Prostate gland (tissue), 2 donors: ENCODE data around the gene HTR1D.

Experiments
- POLR2A ChIP-seq: fragments of 450-650 bp; IDR thresholded peaks from one replicate; pipeline ENCODE4 v1.6.1; 2016; ENCODE audit warnings: antibody characterized with exemption, mild to moderate bottlenecking
- POLR2AphosphoS5 ChIP-seq: sonication (generic); formaldehyde crosslinking; IDR thresholded peaks from one replicate; pipeline ENCODE4 v1.6.1; 2017; ENCODE audit warnings: antibody characterized with exemption
- TF ChIP-seq, protein P1 (sequence below), 4 experiments: fragments of 200-600 bp in 2 of 4; fragments of 450-650 bp in 2 of 4; sonication (generic) in 2 of 4; IDR thresholded peaks; 1 replicate in 3 of 4; 2 replicates in 1 of 4; pipeline ENCODE4 v1.5.1; 2016 to 2019; ENCODE audit warnings: antibody characterized with exemption in 4 of 4, mild to moderate bottlenecking in 2 of 4, moderate library complexity in 2 of 4

DNA sequence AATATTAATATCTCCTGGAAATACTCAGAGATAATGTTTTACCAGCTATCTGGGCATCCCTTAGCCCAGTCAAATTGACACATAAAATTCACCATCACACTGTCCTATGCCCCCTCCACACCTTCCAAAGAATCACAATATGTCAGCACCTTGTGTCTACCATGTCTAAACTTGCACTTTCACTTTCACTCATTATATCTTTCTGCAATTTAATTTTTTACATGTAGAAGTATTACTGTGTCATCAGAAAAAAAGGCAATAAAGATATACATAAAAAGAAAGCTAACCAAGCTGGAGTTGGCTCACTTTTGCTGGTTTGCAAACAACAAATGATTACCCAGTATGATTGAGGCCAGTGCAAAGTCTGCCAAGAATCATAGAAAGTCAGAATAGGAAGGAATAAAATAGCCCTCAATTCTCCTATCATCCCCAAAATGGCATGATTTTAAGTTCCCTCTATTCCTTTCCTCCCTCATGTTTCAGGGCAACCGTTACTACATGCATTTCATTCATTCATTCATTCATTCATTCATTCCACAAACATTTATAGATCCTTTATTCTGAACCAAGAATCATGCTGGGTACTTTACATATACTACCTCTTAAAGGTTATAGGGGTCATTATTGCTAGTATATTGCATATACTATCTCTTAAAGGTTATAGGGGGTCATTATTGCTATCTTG is 42.7 kb downstream of the HTR1D start:
- TF ChIP-seq, protein P1, sequence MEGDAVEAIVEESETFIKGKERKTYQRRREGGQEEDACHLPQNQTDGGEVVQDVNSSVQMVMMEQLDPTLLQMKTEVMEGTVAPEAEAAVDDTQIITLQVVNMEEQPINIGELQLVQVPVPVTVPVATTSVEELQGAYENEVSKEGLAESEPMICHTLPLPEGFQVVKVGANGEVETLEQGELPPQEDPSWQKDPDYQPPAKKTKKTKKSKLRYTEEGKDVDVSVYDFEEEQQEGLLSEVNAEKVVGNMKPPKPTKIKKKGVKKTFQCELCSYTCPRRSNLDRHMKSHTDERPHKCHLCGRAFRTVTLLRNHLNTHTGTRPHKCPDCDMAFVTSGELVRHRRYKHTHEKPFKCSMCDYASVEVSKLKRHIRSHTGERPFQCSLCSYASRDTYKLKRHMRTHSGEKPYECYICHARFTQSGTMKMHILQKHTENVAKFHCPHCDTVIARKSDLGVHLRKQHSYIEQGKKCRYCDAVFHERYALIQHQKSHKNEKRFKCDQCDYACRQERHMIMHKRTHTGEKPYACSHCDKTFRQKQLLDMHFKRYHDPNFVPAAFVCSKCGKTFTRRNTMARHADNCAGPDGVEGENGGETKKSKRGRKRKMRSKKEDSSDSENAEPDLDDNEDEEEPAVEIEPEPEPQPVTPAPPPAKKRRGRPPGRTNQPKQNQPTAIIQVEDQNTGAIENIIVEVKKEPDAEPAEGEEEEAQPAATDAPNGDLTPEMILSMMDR (IDR thresholded peaks at IDR 0.05): no peak
- TF ChIP-seq POLR2A (no peak), POLR2AphosphoS5 (no peak)
